ENCODE measurements around the gene KCNMB2. TPM values are rescaled to one million over a fixed set of nuclear protein-coding genes. Genes with fewer than 3 reads are reported as not detected.

The KCNMB2 gene
- total RNA-seq, 1 experiment from 2014 or later, result not detected

- Histone ChIP-seq H3K27me3 (replicated peaks; ENCODE audit: control insufficient read depth, insufficient read depth, low read length) (no peaks in the 10 kb centered on the region), H3K36me3 (ENCODE audit: control insufficient read depth, insufficient read depth, low read length) (no peaks in the 10 kb centered on the region; the same call in 1 of the 2 replicates), H3K4me1 (peaks cover 25% of the 10 kb centered on the region), H3K4me3 (ENCODE audit: low read depth, low read length) (no peak overlapping the region), H3K9me3 (no peaks in the 10 kb centered on the region)
- Mint-ChIP-seq H3K27me3 (ENCODE audit: insufficient read depth, unreplicated experiment) (no peaks in the 10 kb centered on the region), H3K9me3 (ENCODE audit: unreplicated experiment) (peaks cover 8% of the 10 kb centered on the region), H3K27ac (ENCODE audit: unreplicated experiment) (peak overlapping the region; percentile 61), H3K36me3 (ENCODE audit: insufficient read depth, unreplicated experiment) (peaks cover 6% of the 10 kb centered on the region), H3K4me3 (ENCODE audit: unreplicated experiment) (no peak overlapping the region), H3K4me1 (ENCODE audit: low read depth, unreplicated experiment) (peaks cover 22% of the 10 kb centered on the region)
- no peak for DNase-seq
- intact Hi-C loops (cut with micrococcal nuclease; ENCODE audit: unreplicated experiment), result loop anchor here (5.0 kb wide), 1 partner anchor 367 kb away; no protein-coding TSS in a partner anchor
- no TSS peak for BruUV-seq (replicated peaks)
- POLR2A ChIA-PET, result interaction anchor here (0.6 kb wide), 1 partner anchor 55 kb away, joined by 3 read pairs; no protein-coding TSS in a partner anchor
- CTCF ChIA-PET, result no interaction called here
- TF ChIP-seq CTCF (IDR thresholded peaks at IDR 0.05; ENCODE audit: insufficient read depth in 1 of 2, low read depth in 1 of 2, low read length in 1 of 2, severe bottlenecking in 1 of 2, unreplicated experiment in 1 of 2), result no peak
Observed at GRCh38 chr3:178804606-178805005, 268.4 kb downstream of the KCNMB2 start.

- no TSS peak for BruUV-seq (replicated peaks)
Observed at GRCh38 chr3:178805741-178806140, 269.5 kb downstream of the KCNMB2 start.

GRCh38 chr3:178806651-178807050 is 270.4 kb downstream of the KCNMB2 start:
- H3K27ac Mint-ChIP-seq (ENCODE audit: unreplicated experiment), result no peak overlapping the region
- H3K27me3 Mint-ChIP-seq (ENCODE audit: insufficient read depth, unreplicated experiment), result no peaks in the 10 kb centered on the region
- H3K36me3 ChIP-seq (ENCODE audit: control insufficient read depth, insufficient read depth, low read length), result no peaks in the 10 kb centered on the region; the same call in 1 of the 2 replicates
- no peaks in the 10 kb centered on the region for H3K9me3 ChIP-seq
- CTCF ChIA-PET, result no interaction called here
- BruUV-seq (replicated peaks), result no TSS peak
- intact Hi-C loops (cut with micrococcal nuclease; ENCODE audit: unreplicated experiment), result no loop called here
- no peak for DNase-seq
- H3K4me1 ChIP-seq, result peaks cover 25% of the 10 kb centered on the region
- H3K4me1 Mint-ChIP-seq (ENCODE audit: low read depth, unreplicated experiment), result peaks cover 22% of the 10 kb centered on the region
- H3K4me3 ChIP-seq (ENCODE audit: low read depth, low read length), result no peak overlapping the region
- H3K4me3 Mint-ChIP-seq (ENCODE audit: unreplicated experiment), result no peak overlapping the region
- no peak for TF ChIP-seq CTCF (IDR thresholded peaks at IDR 0.05; ENCODE audit: insufficient read depth in 1 of 2, low read depth in 1 of 2, low read length in 1 of 2, severe bottlenecking in 1 of 2, unreplicated experiment in 1 of 2)
- no peaks in the 10 kb centered on the region for H3K36me3 Mint-ChIP-seq (ENCODE audit: insufficient read depth, unreplicated experiment)
- POLR2A ChIA-PET, result no interaction called here
- H3K9me3 Mint-ChIP-seq (ENCODE audit: unreplicated experiment), result no peaks in the 10 kb centered on the region
- no peaks in the 10 kb centered on the region for H3K27me3 ChIP-seq (replicated peaks; ENCODE audit: control insufficient read depth, insufficient read depth, low read length)

More at GRCh38 chr3:178805741-178806140, 269.5 kb downstream of the KCNMB2 start:
- peaks cover 25% of the 10 kb centered on the region for H3K4me1 ChIP-seq
- Mint-ChIP-seq H3K4me1 (ENCODE audit: low read depth, unreplicated experiment) (peaks cover 22% of the 10 kb centered on the region), H3K4me3 (ENCODE audit: unreplicated experiment) (no peak overlapping the region), H3K27me3 (ENCODE audit: insufficient read depth, unreplicated experiment) (no peaks in the 10 kb centered on the region), H3K27ac (ENCODE audit: unreplicated experiment) (no peak overlapping the region), H3K9me3 (ENCODE audit: unreplicated experiment) (no peaks in the 10 kb centered on the region), H3K36me3 (ENCODE audit: insufficient read depth, unreplicated experiment) (peaks cover 3% of the 10 kb centered on the region)
- no peak for DNase-seq
- intact Hi-C loops (cut with micrococcal nuclease; ENCODE audit: unreplicated experiment), result no loop called here
- ChIA-PET POLR2A (no interaction called here), CTCF (no interaction called here)
- H3K36me3 ChIP-seq (ENCODE audit: control insufficient read depth, insufficient read depth, low read length), result no peaks in the 10 kb centered on the region; the same call in 1 of the 2 replicates
- H3K4me3 ChIP-seq (ENCODE audit: low read depth, low read length), result no peak overlapping the region
- H3K27me3 ChIP-seq (replicated peaks; ENCODE audit: control insufficient read depth, insufficient read depth, low read length), result no peaks in the 10 kb centered on the region
- H3K9me3 ChIP-seq, result no peaks in the 10 kb centered on the region
- TF ChIP-seq CTCF (IDR thresholded peaks at IDR 0.05; ENCODE audit: insufficient read depth in 1 of 2, low read depth in 1 of 2, low read length in 1 of 2, severe bottlenecking in 1 of 2, unreplicated experiment in 1 of 2), result no peak

Measured in Caco-2 (cell line).